Hypothalamus (tissue), 51 donors: Measurements from ENCODE around the gene MMP14.
"Not testable (repeated sequence)": the region's sequence is repeated elsewhere in the genome, so short reads cannot be mapped to it uniquely, and the experiment has no call there.

ENCODE experiments used
- DNase-seq, 51 donors: peaks; one replicate each; lab custom pipeline; 2025; lab: John Stamatoyannopoulos, UW

Gene MMP14

DNA sequence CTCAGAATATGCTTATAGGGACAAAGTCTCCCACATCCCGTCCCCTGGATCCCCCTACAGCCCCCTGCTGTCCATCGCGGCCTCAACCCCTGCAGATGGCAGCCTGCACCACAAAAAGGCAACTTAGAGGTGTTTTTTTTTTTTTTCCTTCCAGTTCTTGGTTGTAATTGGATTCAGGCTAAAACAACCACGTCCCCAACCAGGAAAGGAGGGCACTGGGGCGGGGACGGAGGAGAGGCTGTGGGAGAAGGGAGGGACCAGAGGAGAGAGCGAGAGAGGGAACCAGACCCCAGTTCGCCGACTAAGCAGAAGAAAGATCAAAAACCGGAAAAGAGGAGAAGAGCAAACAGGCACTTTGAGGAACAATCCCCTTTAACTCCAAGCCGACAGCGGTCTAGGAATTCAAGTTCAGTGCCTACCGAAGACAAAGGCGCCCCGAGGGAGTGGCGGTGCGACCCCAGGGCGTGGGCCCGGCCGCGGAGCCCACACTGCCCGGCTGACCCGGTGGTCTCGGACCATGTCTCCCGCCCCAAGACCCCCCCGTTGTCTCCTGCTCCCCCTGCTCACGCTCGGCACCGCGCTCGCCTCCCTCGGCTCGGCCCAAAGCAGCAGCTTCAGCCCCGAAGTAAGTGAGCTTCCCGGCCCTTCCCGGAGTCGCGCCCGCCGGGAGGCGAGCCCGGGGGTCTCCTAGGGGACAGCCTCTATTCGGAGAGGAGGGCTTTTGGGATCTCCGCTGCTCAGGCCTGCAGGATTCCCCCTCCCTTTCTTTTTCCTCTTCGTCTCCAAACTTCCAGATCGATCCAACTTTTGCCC, at the start of gene MMP14:
MMP14 (plus strand) TSS at position 285 of the 813 bp plus-strand sequence; CDS start at position 518, 233 bp downstream.
- DNase-seq, result peak in 8 of 51 donors; percentile 12 to 54 (median 24)

DNA sequence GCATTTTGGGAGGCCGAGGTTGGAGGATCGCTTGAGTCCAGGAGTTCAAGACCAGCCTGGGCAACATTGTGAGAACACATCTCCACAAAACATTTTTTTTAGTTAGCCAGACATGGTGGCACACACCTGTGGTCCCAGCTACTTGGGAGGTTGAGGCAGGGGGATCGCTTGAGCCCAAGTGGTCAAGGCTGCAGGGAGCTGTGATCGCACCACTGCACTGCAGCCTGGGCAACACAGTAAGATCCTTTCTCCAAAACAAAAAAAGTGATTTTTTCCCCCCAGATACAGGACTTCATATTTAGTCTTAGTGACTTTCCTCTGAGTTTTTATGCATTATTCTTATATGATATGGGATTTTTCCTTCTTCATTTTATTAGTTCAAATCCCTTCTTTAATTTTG, 49.7 kb upstream of the MMP14 start:
- no peak for DNase-seq

DNA sequence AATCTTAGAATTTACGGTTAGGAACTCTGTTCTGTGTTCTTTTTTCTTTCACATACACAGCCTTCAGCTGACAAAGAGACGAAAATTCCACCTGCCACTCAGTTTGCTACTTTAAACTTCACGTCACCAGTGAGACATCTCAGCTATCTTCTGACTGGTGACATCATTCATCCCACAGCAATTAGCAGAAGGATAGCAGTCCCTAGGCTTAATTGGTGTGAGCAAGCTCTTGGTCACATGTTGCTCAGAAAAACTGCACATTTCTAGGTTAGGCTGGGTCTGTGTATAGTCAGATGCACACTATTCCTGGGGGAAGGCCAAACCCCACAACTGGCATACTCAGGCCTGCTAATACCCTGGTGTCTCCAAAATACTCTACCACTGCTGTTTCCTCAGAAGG, 45.1 kb upstream of the MMP14 start:
- peak in 1 of 51 donors; percentile 9 for DNase-seq

DNA sequence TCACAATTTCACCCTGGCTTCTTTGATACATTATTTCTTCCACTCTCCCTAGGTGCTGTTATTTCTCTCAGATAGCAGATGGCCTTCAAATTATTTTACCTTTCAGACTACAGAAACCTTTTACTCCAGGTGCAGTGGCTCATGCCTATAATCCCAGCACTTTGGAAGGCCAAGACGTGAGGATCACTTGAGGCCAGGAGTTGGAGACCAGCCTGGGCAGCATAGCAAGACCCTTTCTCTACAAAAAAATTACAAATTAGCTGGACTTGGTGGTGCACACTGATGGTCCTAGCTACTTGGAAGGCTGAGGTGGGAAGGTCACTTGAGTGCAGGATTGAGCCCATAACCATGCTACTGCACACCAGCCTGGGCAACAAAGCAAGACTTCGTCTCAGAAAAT, 44.2 kb upstream of the MMP14 start:
- DNase-seq, result no peak

DNA sequence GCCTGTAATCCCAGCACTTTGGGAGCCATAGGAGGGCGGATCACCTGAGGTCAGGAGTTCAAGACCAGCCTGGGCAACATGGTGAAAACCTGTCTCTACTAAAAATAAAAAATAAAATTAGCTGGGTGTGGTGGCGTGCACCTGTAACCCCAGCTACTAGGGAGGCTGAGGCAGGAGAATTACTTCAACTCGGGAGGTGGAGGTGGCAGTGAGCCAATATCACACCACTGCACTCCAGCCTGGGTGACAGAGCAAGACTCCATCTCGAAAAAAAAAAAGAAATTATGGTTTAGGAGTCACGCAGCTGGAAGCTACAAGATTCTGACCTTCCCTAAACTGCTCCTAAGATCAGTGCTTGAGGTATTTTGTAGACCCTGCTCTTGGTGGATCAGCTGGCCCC, 42.8 kb upstream of the MMP14 start:
- not testable (repeated sequence) for DNase-seq

DNA sequence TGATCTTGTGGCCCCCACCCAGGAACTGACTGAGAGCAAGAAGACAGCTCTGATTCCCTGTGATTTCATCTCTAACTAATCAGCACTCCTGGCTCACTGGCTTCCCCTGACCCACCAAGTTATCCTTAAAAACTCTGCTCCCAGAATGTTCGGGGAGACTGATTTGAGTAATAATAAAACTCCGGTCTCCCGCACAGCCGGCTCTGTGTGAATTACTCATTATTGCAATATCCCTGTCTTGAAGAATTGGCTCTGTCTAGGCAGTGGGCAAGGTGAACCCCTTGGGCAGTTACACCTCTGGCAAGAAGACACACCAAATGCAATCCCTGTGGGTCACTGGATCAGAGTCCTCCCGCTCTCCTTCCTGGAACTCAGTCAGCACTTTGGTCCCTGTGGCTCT, 42.4 kb upstream of the MMP14 start:
- no peak for DNase-seq

DNA sequence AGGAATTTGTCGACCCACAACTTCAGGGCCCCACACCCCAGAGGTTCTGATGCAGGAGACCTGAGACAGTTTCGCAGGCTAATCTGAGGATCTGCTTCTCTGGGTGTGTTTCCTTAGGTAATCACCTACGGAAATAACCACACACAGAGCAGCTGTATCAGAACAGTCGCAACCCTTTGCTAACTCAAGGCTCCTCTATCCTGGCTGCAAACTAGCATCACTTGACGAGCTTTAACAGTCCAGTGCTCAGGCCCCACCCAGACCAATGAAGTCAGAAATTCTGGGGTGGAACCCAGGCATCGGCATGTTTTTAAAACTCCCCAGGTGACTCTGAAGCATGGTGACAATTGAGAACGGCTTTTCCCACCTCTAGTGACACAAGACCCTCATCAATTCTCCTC, 41.8 kb upstream of the MMP14 start:
- no peak for DNase-seq

DNA sequence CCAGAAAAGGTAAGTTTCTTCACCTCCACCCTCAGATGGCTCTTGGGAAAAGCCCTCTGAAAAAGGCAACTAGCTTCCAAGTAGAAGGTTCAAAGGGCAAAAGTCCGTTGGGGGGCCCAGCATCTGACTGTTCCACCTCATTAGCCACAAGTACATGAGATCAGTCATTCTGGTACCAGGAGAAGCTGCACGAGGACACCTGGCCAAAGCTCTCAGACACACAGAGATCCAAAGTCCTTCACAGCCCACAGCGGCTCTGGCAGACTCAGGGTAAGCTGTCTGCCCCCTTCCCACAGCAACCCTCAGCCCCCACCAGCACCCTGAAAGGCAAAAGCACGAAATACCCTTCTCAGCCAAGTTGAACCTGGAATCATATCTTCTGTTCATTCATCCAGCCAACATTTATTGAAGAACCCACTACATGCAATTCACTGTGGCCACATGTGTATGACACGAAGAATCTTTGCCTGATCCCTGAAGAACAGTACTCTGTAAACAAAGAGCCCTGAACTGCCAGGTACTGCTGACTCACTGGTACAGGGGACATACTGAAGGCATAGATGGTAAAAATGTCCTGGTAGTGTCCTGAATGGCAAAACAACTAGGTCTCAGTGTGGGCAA, 40.2 kb upstream of the MMP14 start:
- DNase-seq, result no peak

DNA sequence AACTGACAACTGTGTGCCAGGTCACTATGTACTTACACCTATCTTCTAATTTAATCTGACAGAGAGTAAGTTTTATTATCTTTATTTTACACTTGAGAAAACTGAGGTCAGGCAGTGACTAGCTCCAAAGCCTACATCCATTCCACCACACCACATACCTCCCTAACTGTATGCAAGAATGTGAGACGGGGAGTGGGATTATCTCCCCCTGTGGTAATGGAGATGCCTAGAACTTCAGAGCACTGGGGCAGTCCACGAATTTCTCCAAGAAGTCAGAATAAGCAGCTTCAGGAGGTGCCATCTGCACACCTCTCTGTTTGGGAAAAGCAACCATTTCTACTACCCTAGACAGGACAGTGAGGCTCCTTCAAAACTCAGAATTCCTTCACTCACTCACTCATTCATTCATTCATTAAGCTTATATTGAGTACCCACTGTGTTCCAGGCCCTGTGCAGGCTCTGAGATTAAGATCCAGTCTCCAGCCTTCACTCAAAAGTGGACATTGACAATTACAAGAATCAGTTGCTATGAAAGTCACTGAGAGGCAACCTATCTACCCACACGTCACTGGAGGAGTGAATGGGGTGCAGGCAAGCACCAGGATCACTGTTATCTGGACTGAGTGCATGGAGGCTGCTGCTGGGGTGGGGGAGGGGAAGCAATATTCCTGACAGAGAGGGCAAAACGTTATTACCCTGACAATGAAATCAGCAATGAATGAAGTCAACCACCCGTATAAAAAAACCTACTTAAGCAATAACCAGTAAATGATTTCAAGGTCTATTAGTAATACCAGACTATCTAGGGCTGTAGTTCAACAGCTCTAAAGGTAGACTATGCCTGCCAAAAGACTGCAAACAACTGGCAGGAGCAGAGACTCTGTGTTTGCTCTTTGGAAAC, 39.1 kb upstream of the MMP14 start:
- no peak for DNase-seq

DNA sequence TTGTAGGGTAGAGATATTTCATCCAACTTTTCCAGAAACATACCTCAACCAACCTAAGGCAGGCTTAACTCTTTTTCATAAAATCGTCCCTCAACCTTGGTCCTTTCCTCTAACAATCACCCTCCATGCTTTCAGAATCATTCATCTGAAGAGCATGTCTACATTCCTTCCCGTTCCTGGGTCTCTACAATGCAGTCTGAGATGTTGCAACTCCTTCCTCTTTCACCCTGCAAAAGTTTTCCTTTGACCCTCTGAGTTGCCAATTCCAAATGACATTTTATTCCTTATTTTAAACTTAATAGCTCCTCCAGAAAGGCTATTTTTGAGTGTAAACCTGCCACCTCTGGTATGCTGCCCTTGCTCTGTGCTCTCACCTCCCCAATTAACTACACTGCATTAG, 37.9 kb upstream of the MMP14 start:
- no peak for DNase-seq

DNA sequence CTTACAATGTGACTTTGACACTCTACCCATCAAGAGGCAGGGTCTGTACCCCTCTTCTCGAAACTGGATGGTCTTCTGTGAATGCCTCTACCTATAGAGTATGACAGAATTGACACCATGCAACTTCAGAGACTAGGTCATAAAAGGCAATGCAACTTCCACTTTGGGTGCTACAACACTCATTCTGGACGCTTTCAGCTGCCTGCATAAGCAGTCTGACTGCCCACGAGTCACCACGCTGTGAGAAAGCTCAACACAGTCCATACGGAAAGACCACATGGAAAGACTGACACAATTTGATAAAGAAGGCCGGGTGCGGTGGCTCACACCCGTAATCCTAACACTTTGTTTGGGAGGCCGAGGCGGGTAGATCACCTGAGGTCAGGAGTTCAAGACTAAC, 36.0 kb upstream of the MMP14 start:
- no peak for DNase-seq

DNA sequence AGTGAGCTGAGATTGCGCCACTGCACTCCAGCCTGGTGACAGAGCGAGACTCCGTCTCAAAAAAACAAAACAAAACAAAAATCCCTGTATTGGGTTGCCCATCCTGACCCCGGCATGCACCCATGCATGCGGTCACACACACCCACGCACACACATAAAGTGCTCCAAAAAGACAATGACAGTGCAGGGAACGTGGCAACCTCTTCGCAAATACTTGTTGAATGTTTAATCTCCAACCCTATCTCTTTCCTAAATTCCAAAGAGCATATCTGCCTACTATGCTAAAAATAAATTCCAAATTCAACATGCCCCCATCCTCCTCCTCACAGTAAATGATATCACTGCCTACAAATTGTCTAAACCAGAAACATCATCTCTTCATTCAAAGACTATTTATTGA, 34.7 kb upstream of the MMP14 start:
- no peak for DNase-seq

DNA sequence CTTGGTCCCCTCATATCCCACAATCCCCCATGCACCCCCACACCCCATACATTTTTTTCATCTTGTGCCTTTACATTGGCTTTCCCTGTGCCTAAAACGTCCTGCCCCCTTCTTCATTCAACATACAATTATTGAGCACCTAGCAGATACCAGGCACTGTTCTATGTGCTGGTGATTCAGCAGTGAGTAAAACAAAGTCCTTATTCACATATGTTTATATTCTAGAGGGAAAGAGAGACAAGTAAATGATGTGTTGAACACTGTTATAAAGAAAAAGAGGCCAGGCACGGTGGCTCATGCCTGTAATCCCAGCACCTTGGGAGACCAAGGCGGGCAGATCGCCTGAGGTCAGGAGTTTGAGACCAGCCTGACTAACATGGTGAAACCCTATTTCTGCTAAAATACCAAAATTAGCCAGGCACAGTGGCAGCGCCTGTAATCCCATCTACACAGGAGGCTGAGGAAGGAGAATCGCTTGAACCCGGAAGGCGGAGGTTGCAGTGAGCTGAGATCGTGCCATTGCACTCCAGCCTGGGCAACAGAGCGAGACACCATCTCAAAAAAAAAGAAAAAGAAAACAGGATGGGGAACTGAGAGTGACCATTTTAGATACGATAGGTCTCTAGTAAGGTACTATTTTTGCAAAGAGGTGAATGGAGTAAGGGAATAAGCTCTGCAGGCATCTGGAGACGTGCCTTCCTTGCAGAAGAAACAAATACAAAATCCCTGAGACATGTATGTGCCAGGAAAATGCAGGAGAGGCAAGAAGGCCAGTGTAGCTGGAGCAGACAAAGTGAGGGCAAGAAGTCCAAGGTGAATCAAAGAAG, 33.3 kb upstream of the MMP14 start:
- no peak for DNase-seq

DNA sequence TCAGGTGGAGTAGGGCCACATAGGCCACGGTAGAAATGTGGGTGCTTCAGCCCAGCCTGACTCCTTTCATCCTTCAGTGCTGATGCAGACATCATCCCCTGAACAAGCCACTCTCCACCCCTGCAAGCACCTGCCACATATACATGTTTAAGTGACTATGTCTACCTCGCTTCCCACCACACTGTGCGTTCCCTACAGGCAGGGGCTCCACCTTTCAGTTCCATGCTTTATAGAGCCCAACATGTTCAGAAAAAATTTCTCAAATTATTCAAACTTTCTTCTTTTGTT, 32.8 kb upstream of the MMP14 start:
- DNase-seq, result no peak

DNA sequence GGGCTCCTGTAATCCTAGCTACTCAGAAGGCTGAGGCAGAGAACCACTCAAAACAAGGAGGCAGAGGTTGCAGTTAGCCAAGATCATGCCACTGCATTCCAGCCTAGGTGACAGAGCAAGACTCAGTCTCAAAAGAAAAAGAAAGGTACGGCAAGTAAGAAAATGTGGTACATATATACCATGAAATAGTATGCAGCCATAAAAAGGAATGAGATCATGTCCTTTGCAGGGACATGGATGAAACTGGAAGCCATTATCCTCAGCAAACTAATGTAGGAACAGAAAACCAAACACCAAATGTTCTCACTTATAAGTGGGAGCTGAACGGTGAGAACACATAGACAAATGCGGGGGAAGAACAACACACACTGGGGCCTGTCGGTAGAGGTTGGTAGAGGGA, 31.1 kb upstream of the MMP14 start:
- DNase-seq, result not testable (repeated sequence)

DNA sequence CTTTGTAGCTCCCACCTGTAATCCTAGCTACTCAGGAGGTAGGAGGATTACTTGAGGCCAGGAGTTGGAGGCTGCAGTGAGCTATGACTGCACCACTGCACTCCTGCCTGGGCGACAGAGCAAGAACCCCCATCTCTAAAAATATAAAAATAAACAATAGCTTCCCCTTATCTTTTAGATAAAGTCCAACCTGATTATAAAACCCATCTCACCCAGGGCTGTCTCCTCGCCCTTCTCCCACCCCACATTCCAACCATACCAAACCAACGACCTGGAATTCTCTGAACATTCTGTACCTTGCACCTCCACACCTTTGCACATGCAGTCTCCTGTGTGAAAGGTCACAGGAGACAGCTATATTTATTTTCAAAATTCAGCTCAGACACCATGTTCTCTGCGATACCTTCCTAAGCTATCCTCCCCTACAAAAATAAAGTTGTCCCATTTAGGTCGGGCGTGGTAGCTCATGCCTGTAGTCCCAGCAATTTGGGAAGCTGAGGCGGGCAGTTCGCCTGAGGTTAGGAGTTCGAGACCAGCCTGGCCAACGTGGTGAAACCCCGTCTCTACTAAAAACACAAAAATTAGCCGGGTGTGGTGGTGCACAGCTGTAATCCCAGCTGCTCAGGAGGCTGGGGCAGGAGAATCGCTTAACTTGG, 28.8 kb upstream of the MMP14 start:
- DNase-seq, result no peak

DNA sequence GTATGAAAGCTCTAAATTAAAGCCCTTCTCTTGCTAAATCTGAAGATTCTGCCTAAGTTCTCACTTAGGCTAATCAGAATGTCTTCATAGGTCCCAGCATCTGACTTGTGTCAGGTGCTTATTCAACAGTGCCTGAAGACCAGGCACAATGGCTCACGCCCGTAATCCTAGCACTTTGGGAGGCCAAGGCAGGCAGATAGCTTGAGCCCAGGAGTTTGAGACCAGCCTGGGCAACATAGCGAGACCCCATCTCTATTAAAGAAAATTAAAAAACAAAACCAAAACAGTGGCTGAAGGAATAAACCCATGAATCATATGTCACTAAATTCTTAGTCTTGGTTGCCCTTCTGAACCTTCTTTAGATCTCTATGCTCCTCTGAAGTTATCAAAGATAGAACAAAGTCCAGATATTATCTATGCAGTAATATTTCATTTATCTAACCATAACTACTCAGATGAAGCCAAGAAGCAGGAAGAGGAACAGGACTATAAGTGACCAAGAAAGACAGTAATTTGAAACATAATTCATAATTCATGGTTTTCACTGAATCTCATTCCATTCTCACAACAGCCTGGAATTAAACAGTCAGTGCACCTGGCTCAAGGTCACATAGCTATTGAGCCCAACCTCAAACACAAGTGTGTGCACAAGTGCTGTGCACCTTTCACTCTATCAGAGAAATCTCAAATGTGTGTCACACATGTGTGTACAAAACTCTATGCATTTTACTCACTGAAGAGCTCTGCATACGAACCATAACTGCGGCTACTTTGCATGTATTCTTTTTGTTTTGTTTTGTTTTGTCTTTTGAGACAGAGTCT, 27.8 kb upstream of the MMP14 start:
- no peak for DNase-seq

DNA sequence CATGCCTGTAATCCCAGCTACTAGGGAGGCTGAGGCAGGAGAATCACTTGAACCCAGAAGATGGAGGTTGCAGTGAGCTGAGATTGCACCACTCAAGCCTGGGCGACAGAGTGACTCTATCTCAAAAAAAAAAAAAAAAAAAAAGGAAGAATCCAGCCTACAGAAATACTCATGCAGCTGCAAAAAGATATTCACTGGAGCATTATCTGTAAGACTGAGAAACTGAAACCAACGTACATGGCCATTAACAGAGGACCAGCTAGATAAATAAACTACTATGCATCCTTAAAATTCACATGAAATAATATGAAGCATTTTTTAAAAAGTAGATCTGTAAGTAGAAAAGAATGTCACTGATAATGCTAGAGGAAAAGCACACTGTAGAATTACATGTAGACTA, 24.7 kb upstream of the MMP14 start:
- DNase-seq, result no peak

DNA sequence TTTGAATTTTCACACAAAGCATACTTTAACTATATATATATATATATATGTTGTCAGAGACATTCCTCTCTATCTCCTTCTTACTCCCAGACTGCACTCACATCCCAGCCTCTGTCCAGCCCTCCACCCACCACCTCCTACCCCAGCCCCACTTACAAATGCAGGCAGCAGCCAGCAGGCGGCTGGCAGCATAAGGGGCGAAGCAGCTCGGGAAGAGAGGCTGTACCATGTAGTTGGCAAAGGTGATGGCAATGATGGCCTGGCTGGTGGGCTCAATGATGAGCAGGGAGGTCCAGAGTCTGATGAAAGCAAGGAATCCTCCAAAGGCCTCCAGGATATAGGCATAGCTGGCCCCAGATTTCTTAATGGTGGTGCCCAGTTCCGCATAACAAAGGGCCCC, 23.6 kb upstream of the MMP14 start:
- no peak for DNase-seq
